CD4-positive, CD25-positive, alpha-beta regulatory T cell (primary cell): ENCODE measurements around the gene FGF18. TPM values are rescaled to one million over a fixed set of nuclear protein-coding genes. Genes with fewer than 3 reads are reported as not detected.

Source experiments
- ATAC-seq, 2 donors: fragments of 150-1000 bp; cut with Tn5 transposase; one replicate each; pipeline ENCODE4 v1.10.0; 2021; ENCODE audit warnings: low read depth in 2 of 2, moderate number of reproducible peaks in 2 of 2, moderate library complexity in 1 of 2
- DNase-seq, 3 donors: peaks; one replicate each; pipeline versions ENCODE4 v3.0.0 to v3.0.0-alpha.2; 2012 to 2022; ENCODE audit warnings: mixed read lengths in 1 of 3
- H3K27ac ChIP-seq: one replicate; pipeline ENCODE4 v1.7.0; 2013; ENCODE audit warnings: mild to moderate bottlenecking, low read length; ENCODE audit not compliant: insufficient read depth, poor library complexity, severe bottlenecking
- H3K27me3 ChIP-seq: one replicate; pipeline ENCODE4 v1.7.0; 2013; ENCODE audit warnings: low read length; ENCODE audit not compliant: control insufficient read depth, insufficient read depth
- H3K36me3 ChIP-seq: one replicate; pipeline ENCODE4 v1.7.0; 2013; ENCODE audit warnings: mild to moderate bottlenecking, low read length, moderate library complexity; ENCODE audit not compliant: control insufficient read depth, insufficient read depth
- H3K4me1 ChIP-seq: 2 replicates; pipeline ENCODE4 v1.7.0; 2013; ENCODE audit warnings: mild to moderate bottlenecking, low read length; ENCODE audit not compliant: insufficient read depth, control insufficient read depth, poor library complexity, severe bottlenecking
- H3K4me3 ChIP-seq: one replicate; pipeline ENCODE4 v1.7.0; 2013; ENCODE audit warnings: low read depth, mild to moderate bottlenecking, low read length, moderate library complexity
- H3K9me3 ChIP-seq, 2 experiments: 1 replicate in 1 of 2; 2 replicates in 1 of 2; pipeline ENCODE4 v1.7.0; 2013; ENCODE audit warnings: low read length in 2 of 2, mild to moderate bottlenecking in 1 of 2, moderate library complexity in 1 of 2; ENCODE audit not compliant: control insufficient read depth in 2 of 2
- H3K27ac Mint-ChIP-seq, 3 donors: one replicate each; pipeline ENCODE4 v1.8.0; 2020 to 2022; ENCODE audit warnings: mild to moderate bottlenecking in 3 of 3, mixed read lengths in 3 of 3, moderate library complexity in 2 of 3
- H3K27me3 Mint-ChIP-seq: one replicate; pipeline ENCODE4 v1.8.0; 2022; ENCODE audit warnings: mild to moderate bottlenecking, mixed read lengths
- H3K36me3 Mint-ChIP-seq: one replicate; pipeline ENCODE4 v1.8.0; 2020; ENCODE audit warnings: mixed read lengths
- H3K4me1 Mint-ChIP-seq, 4 donors: one replicate each; pipeline ENCODE4 v1.8.0; 2020 to 2022; ENCODE audit warnings: mixed read lengths in 4 of 4, mild to moderate bottlenecking in 1 of 4
- H3K4me3 Mint-ChIP-seq, 4 donors: one replicate each; pipeline ENCODE4 v1.8.0; 2020 to 2022; ENCODE audit warnings: mild to moderate bottlenecking in 4 of 4, mixed read lengths in 4 of 4, moderate library complexity in 3 of 4
- H3K9me3 Mint-ChIP-seq, 7 donors: one replicate each; pipeline ENCODE4 v1.8.0; 2020 to 2022; ENCODE audit warnings: mixed read lengths in 7 of 7, mild to moderate bottlenecking in 3 of 7, moderate library complexity in 2 of 7
- polyA plus RNA-seq, 4 donors: library from polyadenylated mRNA; unstranded; fragments of 300-500 nt; fragmentation: Illumina TruSeq; gene quantifications; one replicate each; pipeline ENCODE4 v1.2.3, GENCODE V29; 2021
- total RNA-seq: library from RNA; stranded (reverse); gene quantifications from one replicate; pipeline ENCODE4 v1.2.3, GENCODE V29; 2022

The FGF18 gene
- total and polyA plus RNA-seq, 5 donors from 2014 or later = 0.18 to 0.57 TPM; not detected in 3

- no peak overlapping the region for H3K4me3 ChIP-seq
- no peak overlapping the region for H3K27ac ChIP-seq
- no peaks in the 10 kb centered on the region for H3K36me3 Mint-ChIP-seq
- H3K9me3 Mint-ChIP-seq = peaks cover 0 to 3% (median 0%) of the 10 kb centered on the region in 7 donors
- H3K27me3 ChIP-seq = no peaks in the 10 kb centered on the region
- no peaks in the 10 kb centered on the region for H3K36me3 ChIP-seq
- no peak overlapping the region for H3K27ac Mint-ChIP-seq
- H3K4me1 ChIP-seq = no peaks in the 10 kb centered on the region
- H3K4me1 Mint-ChIP-seq = peaks cover 0 to under 1% (median 0%) of the 10 kb centered on the region in 4 donors
- no peak overlapping the region for H3K4me3 Mint-ChIP-seq
- H3K27me3 Mint-ChIP-seq = peaks cover 4% of the 10 kb centered on the region
- no peak for DNase-seq
- no peaks in the 10 kb centered on the region for H3K9me3 ChIP-seq
- ATAC-seq = no peak
Measured at GRCh38 chr5:171459839-171460238, 40.4 kb downstream of the FGF18 start.

GRCh38 chr5:171462136-171462927 lies 42.9 kb downstream of the FGF18 start:
- Histone ChIP-seq H3K9me3 (no peaks in the 10 kb centered on the region), H3K27ac (no peak overlapping the region), H3K27me3 (no peaks in the 10 kb centered on the region), H3K4me1 (no peaks in the 10 kb centered on the region), H3K36me3 (no peaks in the 10 kb centered on the region), H3K4me3 (no peak overlapping the region)
- Mint-ChIP-seq H3K27me3 (peaks cover 9% of the 10 kb centered on the region), H3K27ac (no peak overlapping the region), H3K4me1 (no peaks in the 10 kb centered on the region), H3K9me3 (peaks cover 0 to 1% (median 0%) of the 10 kb centered on the region in 7 donors), H3K36me3 (no peaks in the 10 kb centered on the region), H3K4me3 (no peak overlapping the region)
- ATAC-seq = no peak
- no peak for DNase-seq

DNA sequence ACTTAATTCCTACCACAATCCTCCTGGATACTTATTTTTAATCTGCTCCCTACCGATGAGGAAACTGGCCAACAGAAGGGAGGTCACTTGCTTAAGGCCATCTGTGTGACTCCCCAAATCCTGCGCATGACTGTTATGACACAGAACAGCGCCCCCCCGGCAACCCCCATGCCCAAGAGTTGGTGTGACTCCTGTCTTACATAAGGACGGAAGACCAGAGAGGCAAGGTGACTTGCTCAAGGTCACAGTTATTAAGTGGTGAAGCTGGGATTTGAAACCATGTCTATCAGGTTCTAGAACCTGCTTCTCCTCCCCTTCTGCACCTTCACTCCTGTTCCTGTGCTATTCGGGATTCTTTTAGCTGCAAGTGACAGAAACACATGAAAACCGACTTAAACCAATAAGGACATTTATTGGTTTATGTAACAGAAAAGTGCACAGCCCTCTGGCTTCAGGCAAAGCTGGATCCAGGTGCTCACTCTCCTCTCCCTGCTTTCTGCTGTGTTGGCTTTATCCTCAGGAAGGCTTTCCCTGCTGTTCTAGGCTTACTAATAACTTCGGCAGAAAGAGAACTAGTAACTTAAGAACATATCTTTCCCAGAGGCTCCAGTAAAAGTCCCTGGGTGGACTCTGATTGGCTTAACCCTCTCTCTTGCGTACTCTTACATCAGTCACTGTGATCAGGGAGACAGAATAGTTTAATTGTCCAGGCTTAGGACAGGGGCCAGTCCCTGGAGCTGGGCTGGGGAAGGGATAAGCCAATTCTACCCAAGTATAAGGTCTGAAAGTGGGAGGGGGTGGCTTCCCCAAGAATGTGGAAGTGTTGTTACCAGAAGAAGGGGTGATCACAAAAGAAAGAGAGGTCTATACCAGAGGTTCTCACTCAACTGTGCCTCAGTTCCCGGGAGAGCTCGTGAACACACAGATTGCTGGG lies 43.7 kb downstream of the FGF18 start:
- ATAC-seq = no peak
- no peak overlapping the region for H3K4me3 ChIP-seq
- H3K4me3 Mint-ChIP-seq = no peak overlapping the region
- DNase-seq = no peak
- H3K36me3 Mint-ChIP-seq = no peaks in the 10 kb centered on the region
- H3K27me3 ChIP-seq = no peaks in the 10 kb centered on the region
- no peak overlapping the region for H3K27ac Mint-ChIP-seq
- H3K36me3 ChIP-seq = no peaks in the 10 kb centered on the region
- peaks cover 9% of the 10 kb centered on the region for H3K27me3 Mint-ChIP-seq
- no peak overlapping the region for H3K27ac ChIP-seq
- H3K9me3 ChIP-seq = no peaks in the 10 kb centered on the region
- no peaks in the 10 kb centered on the region for H3K4me1 Mint-ChIP-seq
- H3K4me1 ChIP-seq = no peaks in the 10 kb centered on the region
- H3K9me3 Mint-ChIP-seq = peaks cover 0 to 1% (median 0%) of the 10 kb centered on the region in 7 donors

DNA sequence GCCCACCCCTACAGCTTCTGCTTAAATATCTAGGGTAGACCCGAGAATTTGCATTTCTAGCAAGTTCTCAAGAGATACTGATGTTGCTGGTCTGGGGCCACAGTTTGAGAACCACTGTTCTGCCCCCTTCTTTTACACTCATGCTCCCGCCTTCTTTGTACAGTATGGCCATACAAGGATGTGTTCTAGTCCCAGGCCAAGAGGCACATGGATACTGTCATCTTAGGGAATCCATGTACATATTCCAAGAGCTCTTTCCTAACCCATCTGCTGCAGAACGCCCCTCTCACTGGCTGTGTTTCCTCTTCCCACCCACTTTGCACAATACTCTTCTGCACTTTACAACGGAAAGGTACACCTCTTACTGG lies 44.4 kb downstream of the FGF18 start:
- Histone ChIP-seq H3K9me3 (no peaks in the 10 kb centered on the region), H3K36me3 (no peaks in the 10 kb centered on the region), H3K27ac (no peak overlapping the region), H3K4me3 (no peak overlapping the region), H3K27me3 (no peaks in the 10 kb centered on the region), H3K4me1 (no peaks in the 10 kb centered on the region)
- no peak overlapping the region for H3K27ac Mint-ChIP-seq
- H3K9me3 Mint-ChIP-seq = peaks cover 0 to 1% (median 0%) of the 10 kb centered on the region in 7 donors
- DNase-seq = no peak
- H3K36me3 Mint-ChIP-seq = no peaks in the 10 kb centered on the region
- no peaks in the 10 kb centered on the region for H3K4me1 Mint-ChIP-seq
- no peak for ATAC-seq
- H3K27me3 Mint-ChIP-seq = peaks cover 9% of the 10 kb centered on the region
- no peak overlapping the region for H3K4me3 Mint-ChIP-seq

DNA sequence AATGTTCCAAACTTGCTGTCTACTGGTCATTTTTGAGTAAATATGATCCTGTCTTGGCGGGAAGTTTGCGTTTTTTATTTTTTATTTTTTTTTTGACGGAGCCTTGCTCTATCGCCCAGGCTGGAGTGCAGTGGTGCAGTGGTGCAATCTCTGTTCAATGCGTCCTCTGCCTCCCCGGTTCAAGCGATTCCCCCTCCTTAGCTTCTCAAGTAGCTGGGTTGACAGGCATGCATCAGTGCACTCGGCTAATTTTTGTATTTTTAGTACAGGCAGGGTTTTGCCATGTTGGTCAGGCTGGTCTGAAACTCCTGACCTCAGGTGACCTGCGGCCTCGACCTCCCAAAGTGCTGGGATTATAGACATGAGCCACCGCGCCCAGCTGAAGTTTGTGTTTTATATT lies 45.4 kb downstream of the FGF18 start:
- H3K27ac ChIP-seq = no peak overlapping the region
- no peak overlapping the region for H3K4me3 Mint-ChIP-seq
- H3K36me3 ChIP-seq = no peaks in the 10 kb centered on the region
- H3K27ac Mint-ChIP-seq = peak overlapping the region in 1 of 3 donors; percentile 29
- peaks cover 0 to 1% (median 0%) of the 10 kb centered on the region in 7 donors for H3K9me3 Mint-ChIP-seq
- ATAC-seq (no peak), DNase-seq (no peak)
- H3K4me3 ChIP-seq = no peak overlapping the region
- no peaks in the 10 kb centered on the region for H3K4me1 Mint-ChIP-seq
- no peaks in the 10 kb centered on the region for H3K4me1 ChIP-seq
- no peaks in the 10 kb centered on the region for H3K27me3 ChIP-seq
- H3K36me3 Mint-ChIP-seq = no peaks in the 10 kb centered on the region
- H3K27me3 Mint-ChIP-seq = peaks cover 9% of the 10 kb centered on the region
- H3K9me3 ChIP-seq = no peaks in the 10 kb centered on the region

DNA sequence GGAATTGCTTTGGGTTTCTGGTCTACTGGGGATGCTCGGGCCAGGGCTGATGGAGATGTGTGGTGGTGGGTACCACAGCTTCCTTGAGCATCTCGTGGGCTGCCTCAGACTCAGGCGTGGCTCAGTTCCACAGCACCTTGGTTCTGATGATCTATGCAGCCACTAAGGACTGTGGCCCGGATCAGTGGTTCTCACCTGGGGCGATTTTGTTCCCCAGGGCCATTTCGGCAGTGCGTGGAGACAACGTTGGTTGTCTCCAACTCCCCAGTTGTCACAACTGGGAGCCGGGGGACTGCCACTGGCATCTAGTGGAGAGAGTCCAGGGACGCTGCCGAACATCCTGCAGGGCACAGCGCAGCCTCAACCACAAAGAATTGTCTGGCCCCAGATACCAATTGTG lies 47.7 kb downstream of the FGF18 start:
- H3K4me3 Mint-ChIP-seq = no peak overlapping the region
- DNase-seq (no peak), ATAC-seq (no peak)
- no peak overlapping the region for H3K4me3 ChIP-seq
- no peak overlapping the region for H3K27ac ChIP-seq
- H3K36me3 ChIP-seq = no peaks in the 10 kb centered on the region
- no peaks in the 10 kb centered on the region for H3K9me3 ChIP-seq
- H3K27ac Mint-ChIP-seq = no peak overlapping the region
- no peaks in the 10 kb centered on the region for H3K36me3 Mint-ChIP-seq
- H3K27me3 Mint-ChIP-seq = peaks cover 9% of the 10 kb centered on the region
- no peaks in the 10 kb centered on the region for H3K4me1 Mint-ChIP-seq
- H3K4me1 ChIP-seq = no peaks in the 10 kb centered on the region
- peaks cover 0 to 1% (median 0%) of the 10 kb centered on the region in 7 donors for H3K9me3 Mint-ChIP-seq
- no peaks in the 10 kb centered on the region for H3K27me3 ChIP-seq

- Histone ChIP-seq H3K9me3 (no peaks in the 10 kb centered on the region), H3K4me1 (no peaks in the 10 kb centered on the region), H3K36me3 (no peaks in the 10 kb centered on the region), H3K4me3 (no peak overlapping the region), H3K27ac (no peak overlapping the region), H3K27me3 (no peaks in the 10 kb centered on the region)
- DNase-seq = no peak
- peak overlapping the region in 1 of 3 donors; percentile 35 for H3K27ac Mint-ChIP-seq
- peaks cover 0 to 1% (median 0%) of the 10 kb centered on the region in 7 donors for H3K9me3 Mint-ChIP-seq
- no peaks in the 10 kb centered on the region for H3K36me3 Mint-ChIP-seq
- H3K4me3 Mint-ChIP-seq = no peak overlapping the region
- peaks cover 5% of the 10 kb centered on the region for H3K27me3 Mint-ChIP-seq
- no peak for ATAC-seq
- no peaks in the 10 kb centered on the region for H3K4me1 Mint-ChIP-seq
Measured at GRCh38 chr5:171469326-171469725, 49.9 kb downstream of the FGF18 start.
